K562 (cell line): ENCODE measurements around the gene RGS14. TPM values are rescaled to one million over a fixed set of nuclear protein-coding genes. Genes with fewer than 3 reads are reported as not detected.

Experiments
- ATAC-seq: fragments of 200-7000 bp; cut with Tn5 transposase; 3 replicates; pipeline ENCODE4 v1.9.1; 2020; ENCODE audit warnings: moderate library complexity
- BruUV-seq: library from RNA; stranded (reverse); fragments of 400-500 nt; replicated peaks from 2 replicates; lab custom pipeline; 2021; lab: Mats Ljungman, UMichigan
- CTCF ChIA-PET: fragments of 300-600 bp; formaldehyde crosslinking; extraction: SDS; loops from one replicate; lab custom pipeline; 2021; ENCODE audit warnings: low intra/inter-chr PET ratio; lab: Yijun Ruan, JAX
- POLR2A ChIA-PET: fragments of 300-600, 350-650 bp; sonication (Branson Sonifier 250); formaldehyde crosslinking; extraction: SDS; loops from one replicate; lab custom pipeline; 2021; ENCODE audit warnings: antibody characterized with exemption, inconsistent platforms; lab: Yijun Ruan, JAX
- DNase-seq, 4 experiments: peaks; one replicate each; pipeline versions ENCODE4 v3.0.0 to v3.0.0-alpha.2; 2011 to 2018; ENCODE audit warnings: low spot score in 3 of 4, mixed read lengths in 3 of 4; ENCODE audit errors: extremely low read depth in 1 of 4
- FAIRE-seq: peaks from 2 replicates; lab custom pipeline; 2011; peaks lifted over from hg19 to GRCh38; lab: Jason Lieb, UNC
- H2AFZ ChIP-seq: 2 replicates; pipeline ENCODE4 v1.6.0; 2011; ENCODE audit warnings: low read depth, low read length, control low read depth, inconsistent platforms
- H3K27ac ChIP-seq: fragments of 200-600 bp; 3 replicates; pipeline ENCODE4 v1.8.0; 2011; ENCODE audit warnings: low read depth, mild to moderate bottlenecking, control low read depth, inconsistent platforms, low read length, moderate library complexity, mixed read lengths; ENCODE audit errors: extremely low read depth
- H3K27me3 ChIP-seq, 2 experiments: fragments of 300-600 bp in 1 of 2; 2 replicates in 1 of 2; 3 replicates in 1 of 2; pipeline versions ENCODE4 v1.6.0 to v1.8.0; 2011; ENCODE audit warnings: inconsistent platforms in 2 of 2, low read length in 2 of 2, mild to moderate bottlenecking in 1 of 2, mixed read lengths in 1 of 2, moderate library complexity in 1 of 2; ENCODE audit not compliant: control insufficient read depth in 2 of 2, insufficient read depth in 2 of 2
- H3K36me3 ChIP-seq: fragments of 300-600 bp; 3 replicates; pipeline ENCODE4 v1.8.0; 2011; ENCODE audit warnings: mild to moderate bottlenecking, low read length, inconsistent platforms; ENCODE audit not compliant: control insufficient read depth, insufficient read depth
- H3K4me1 ChIP-seq, 2 experiments: fragments of 200-600 bp in 1 of 2; replicated peaks in 1 of 2; 2 replicates in 1 of 2; 3 replicates in 1 of 2; pipeline versions ENCODE4 v1.5.1 to v1.8.0; 2011; ENCODE audit warnings: inconsistent platforms in 2 of 2, low read length in 2 of 2, mild to moderate bottlenecking in 1 of 2, mixed read lengths in 1 of 2, moderate library complexity in 1 of 2; ENCODE audit not compliant: control insufficient read depth in 2 of 2, insufficient read depth in 2 of 2
- H3K4me2 ChIP-seq: 2 replicates; pipeline ENCODE4 v1.6.1; 2011; ENCODE audit warnings: low read length, control low read depth, inconsistent platforms, mixed read lengths; ENCODE audit not compliant: insufficient read depth
- H3K4me3 ChIP-seq: fragments of 200-600 bp; sonication (generic), shearing (Covaris generic); 2 replicates; pipeline ENCODE4 v1.5.1; 2016; ENCODE audit warnings: control low read depth, inconsistent platforms
- H3K79me2 ChIP-seq: fragments of 200-600 bp; 3 replicates; pipeline ENCODE4 v1.8.0; 2011; ENCODE audit warnings: low read length, inconsistent platforms; ENCODE audit not compliant: control insufficient read depth, insufficient read depth
- H3K9ac ChIP-seq, 2 experiments: 2 replicates each; pipeline versions ENCODE4 v1.6.0 to v1.6.1; 2011; ENCODE audit warnings: low read depth in 2 of 2, low read length in 2 of 2, control low read depth in 1 of 2, inconsistent platforms in 1 of 2, mild to moderate bottlenecking in 1 of 2, mixed read lengths in 1 of 2; ENCODE audit not compliant: insufficient read depth in 1 of 2
- H3K9me1 ChIP-seq: one replicate; pipeline ENCODE4 v1.6.0; 2011; ENCODE audit warnings: inconsistent platforms, mild to moderate bottlenecking, low read length, moderate library complexity; ENCODE audit not compliant: control insufficient read depth, insufficient read depth
- H3K9me3 ChIP-seq: replicated peaks from 2 replicates; pipeline ENCODE4 v1.5.1; 2011; ENCODE audit warnings: low read depth, low read length, inconsistent platforms; ENCODE audit not compliant: control insufficient read depth, insufficient read depth
- H4K20me1 ChIP-seq: replicated peaks from 2 replicates; pipeline ENCODE4 v1.6.1; 2011; ENCODE audit warnings: low read length, inconsistent platforms, mixed read lengths; ENCODE audit not compliant: control insufficient read depth, insufficient read depth
- ASH1L ChIP-seq: fragments of 450-650 bp; IDR thresholded peaks from 2 replicates; pipeline ENCODE4 v1.6.1; 2018; ENCODE audit warnings: borderline replicate concordance, mild to moderate bottlenecking, low read depth; ENCODE audit not compliant: partially characterized antibody
- CGGBP1 ChIP-seq: fragments of 250-450 bp; sonication (Bioruptor Pico); IDR thresholded peaks from 2 replicates; pipeline ENCODE4 v1.9.0; 2021; ENCODE audit warnings: mild to moderate bottlenecking
- CXXC5 ChIP-seq: fragments of 250-450 bp; sonication (Bioruptor Pico); IDR thresholded peaks from 2 replicates; pipeline ENCODE4 v1.8.0; 2022; ENCODE audit warnings: inconsistent platforms, mild to moderate bottlenecking, moderate library complexity
- EP400 ChIP-seq: fragments of 450-650 bp; IDR thresholded peaks from 2 replicates; pipeline ENCODE4 v1.6.1; 2017; ENCODE audit warnings: antibody characterized with exemption, mild to moderate bottlenecking, moderate library complexity
- HLTF ChIP-seq: fragments of 450-650 bp; IDR thresholded peaks from 2 replicates; pipeline ENCODE4 v1.6.1; 2016
- HMG20A ChIP-seq: fragments of 450-650 bp; formaldehyde crosslinking; conservative IDR thresholded peaks from 2 replicates; pipeline ENCODE4 v1.4.0; 2020; ENCODE audit warnings: mild to moderate bottlenecking, mixed read lengths
- MAX ChIP-seq: sonication (generic); formaldehyde crosslinking; IDR thresholded peaks from 2 replicates; pipeline ENCODE4 v1.9.0; 2022; ENCODE audit warnings: mild to moderate bottlenecking, missing genetic modification reagents
- NCOA2 ChIP-seq, 2 experiments: fragments of 450-650 bp; IDR thresholded peaks; 2 replicates each; pipeline ENCODE4 v1.6.1; 2018; ENCODE audit warnings: mild to moderate bottlenecking in 2 of 2, moderate library complexity in 1 of 2; ENCODE audit not compliant: partially characterized antibody in 2 of 2
- NCOA4 ChIP-seq: fragments of 450-650 bp; IDR thresholded peaks from 2 replicates; pipeline ENCODE4 v1.6.1; 2018; ENCODE audit warnings: mild to moderate bottlenecking; ENCODE audit not compliant: partially characterized antibody
- RNF2 ChIP-seq: sonication (generic); IDR thresholded peaks from 2 replicates; pipeline ENCODE4 v1.6.1; 2016
- SAP30 ChIP-seq: fragments of 200-600 bp; sonication (generic); IDR thresholded peaks from 2 replicates; pipeline ENCODE4 v1.6.1; 2012; ENCODE audit warnings: borderline replicate concordance, low read depth, mild to moderate bottlenecking, moderate library complexity, low read length, control low read depth, inconsistent platforms; ENCODE audit not compliant: insufficient read depth, poor library complexity, severe bottlenecking
- SP2 ChIP-seq: IDR thresholded peaks from 2 replicates; pipeline ENCODE4 v1.6.1; 2011; ENCODE audit warnings: mild to moderate bottlenecking, low read depth, low read length, moderate library complexity; ENCODE audit not compliant: poor library complexity, severe bottlenecking; ENCODE audit errors: extremely low read depth
- TCFL5 ChIP-seq: fragments of 250-450 bp; sonication (Bioruptor Pico); conservative IDR thresholded peaks from 2 replicates; pipeline ENCODE4 v1.6.1; 2021; ENCODE audit warnings: mild to moderate bottlenecking, moderate library complexity, matching md5 sums
- ZKSCAN1 ChIP-seq: fragments of 150-350 bp; IDR thresholded peaks from 2 replicates; pipeline ENCODE4 v1.6.1; 2016; ENCODE audit warnings: low read depth, low read length
- ZNF124 ChIP-seq: sonication (generic); formaldehyde crosslinking; IDR thresholded peaks from 2 replicates; pipeline ENCODE4 v1.8.1; 2022; ENCODE audit warnings: missing genetic modification reagents
- ZNF174 ChIP-seq: fragments of 250-450 bp; sonication (Bioruptor Pico); IDR thresholded peaks from 2 replicates; pipeline ENCODE4 v1.4.0; 2020; ENCODE audit warnings: mild to moderate bottlenecking
- ZNF584 ChIP-seq: fragments of 200-800 bp; sonication (Bioruptor generic); IDR thresholded peaks from 2 replicates; pipeline ENCODE4 v1.6.1; 2016; ENCODE audit warnings: low read depth, mild to moderate bottlenecking, missing genetic modification characterization, missing compliant biosample characterization
- ZNF740 ChIP-seq, 3 experiments: fragments of 200-800 bp in 1 of 3; sonication (Bioruptor generic) in 1 of 3; sonication (generic) in 1 of 3; formaldehyde crosslinking in 1 of 3; IDR thresholded peaks; 2 replicates each; pipeline versions ENCODE4 v1.6.1 to v1.8.0; 2016 to 2022; ENCODE audit warnings: mild to moderate bottlenecking in 2 of 3, missing compliant biosample characterization in 2 of 3, missing genetic modification characterization in 2 of 3, missing genetic modification reagents in 1 of 3
- WGBS: fragments of 100-300 bp; shearing (Covaris generic); methylation state at CpG from one replicate; pipeline ENCODE4 v1.1.6; 2016; ENCODE audit warnings: low coverage, mixed read lengths; ENCODE audit not compliant: insufficient coverage; ENCODE audit errors: missing lambda C conversion rate; 5-methylcytosine and 5-hydroxymethylcytosine counted together
- in situ Hi-C: fragments of 300-500 bp; cut with MboI; formaldehyde crosslinking; loops from 4 replicates; pipeline ENCODE4 v1.15.0; 2018; ENCODE audit warnings: inconsistent platforms, mixed read lengths
- intact Hi-C: fragments of 100-400 bp; cut with micrococcal nuclease; formaldehyde crosslinking; loops from 2 replicates; pipeline ENCODE4 v1.14.2; 2022
- polyA plus RNA-seq, 8 experiments: library from polyadenylated mRNA; depleted of rRNA in 4 of 8; stranded (reverse) in 5 of 8; unstranded in 3 of 8; fragments of >200 nt; fragmentation: Nextera tagmentation in 2 of 8; fragmentation: Illumina TruSeq in 1 of 8; extraction: Ambion mirVana in 2 of 8; extraction: Trizol in 1 of 8; gene quantifications; 2 replicates each; pipeline versions ENCODE4 v1.2.1 to v1.2.3, GENCODE V29; 2011 to 2014; ENCODE audit warnings: inconsistent platforms in 1 of 8, missing spikeins in 1 of 8
- total RNA-seq, 7 experiments: library from RNA; depleted of rRNA in 6 of 7; stranded (reverse); fragments of >200 nt in 6 of 7; fragmentation: Illumina TruSeq in 2 of 7; extraction: Trizol in 2 of 7; gene quantifications; 2 replicates each; pipeline versions ENCODE4 v1.2.1 to v1.2.3, GENCODE V29; 2011 to 2021; ENCODE audit warnings: low replicate concordance in 1 of 7

The RGS14 gene
- total and polyA plus RNA-seq, 9 of the 15 experiments (the other 6 are each of a cell fraction or from before 2014, with no cell fraction given) = 0.28 to 75.9 (median 34.5) TPM

- DNase-seq (peak; percentile 28 to 67 (median 33)), ATAC-seq (no peak), FAIRE-seq (peak; percentile 92)
- no peaks in the 10 kb centered on the region for H3K9me3 ChIP-seq
- peaks cover 20% of the 10 kb centered on the region; the same call in 2 of the 3 replicates for H3K36me3 ChIP-seq
- no peak overlapping the region for H2AFZ ChIP-seq
- H3K27me3 ChIP-seq = no peaks in the 10 kb centered on the region
- H3K4me3 ChIP-seq = peak overlapping the region; percentile 62
- no peaks in the 10 kb centered on the region for H3K9me1 ChIP-seq
- peak overlapping the region; percentile 100 for H3K27ac ChIP-seq
- no peaks in the 10 kb centered on the region for H4K20me1 ChIP-seq
- in situ Hi-C loops (no loop called here), intact Hi-C loops (no loop called here)
- POLR2A ChIA-PET = interaction anchor here (0.6 to 2.5 kb wide), 5 partner anchors 10 to 49 kb away, joined by 3 to 9 read pairs (median 3); partner anchors contain the start of gene LMAN2
- CTCF ChIA-PET = interaction anchor here (1.1 kb wide), 1 partner anchor 197 kb away, joined by 4 read pairs; no protein-coding TSS in a partner anchor
- 15% methylated on average over 7 of the region's 20 CpGs for WGBS
- H3K79me2 ChIP-seq = peaks cover 16% of the 10 kb centered on the region
- H3K4me2 ChIP-seq = peak overlapping the region; percentile 95
- H3K4me1 ChIP-seq = peaks cover 23 to 77% of the 10 kb centered on the region in 2 experiments
- H3K9ac ChIP-seq = peak overlapping the region; percentile 12 to 98; a peak in 3 of 4 replicates
- no TSS peak for BruUV-seq
- no peak for TF ChIP-seq NCOA4
- TF ChIP-seq SP2 = no peak
- TF ChIP-seq MAX (CRISPR knock-in tag) = no peak
- no peak for TF ChIP-seq ZNF124 (CRISPR knock-in tag)
- no peak for TF ChIP-seq CXXC5 (CRISPR knock-in tag)
- no peak for TF ChIP-seq ZNF584 (CRISPR knock-in tag)
- TF ChIP-seq HMG20A (CRISPR knock-in tag) = no peak
- TF ChIP-seq ZNF174 (CRISPR knock-in tag) = no peak
- no peak for TF ChIP-seq TCFL5
- TF ChIP-seq CGGBP1 (CRISPR knock-in tag) = no peak
- TF ChIP-seq HLTF = no peak
- peak; percentile 38 for TF ChIP-seq SAP30
- no peak for TF ChIP-seq RNF2
- no peak for TF ChIP-seq NCOA2 (IDR thresholded peaks at IDR 0.05; ENCODE audit: partially characterized antibody in 2 of 2)
- no peak for TF ChIP-seq EP400
- TF ChIP-seq ASH1L = no peak
- 0 out of 2 replicates have a peak, but pooled peaks have one; percentile 1 for TF ChIP-seq ZNF740 (CRISPR knock-in tag; IDR thresholded peaks at IDR 0.05)
- TF ChIP-seq ZNF740 (tag; IDR thresholded peaks at IDR 0.05) = no peak
- TF ChIP-seq ZKSCAN1 = no peak
Observed at GRCh38 chr5:177310757-177311391, 46.9 kb upstream of the RGS14 start.
